ENCODE results near the gene KSR1.

- TF ChIP-seq CTCF (IDR thresholded peaks at IDR 0.05) (no peak), POLR2A (IDR thresholded peaks at IDR 0.05) (no peak)
These were observed 63.3 kb downstream of the KSR1 start for GRCh38 chr17:27519550-27519949.

Data from Peyer's patch (tissue), 4 donors.